ENCODE measurements around the gene PAX8. TPM values are rescaled to one million over a fixed set of nuclear protein-coding genes. Genes with fewer than 3 reads are reported as not detected.

The PAX8 gene
- total RNA-seq, 1 experiment from 2014 or later: 0.15 TPM

DNA sequence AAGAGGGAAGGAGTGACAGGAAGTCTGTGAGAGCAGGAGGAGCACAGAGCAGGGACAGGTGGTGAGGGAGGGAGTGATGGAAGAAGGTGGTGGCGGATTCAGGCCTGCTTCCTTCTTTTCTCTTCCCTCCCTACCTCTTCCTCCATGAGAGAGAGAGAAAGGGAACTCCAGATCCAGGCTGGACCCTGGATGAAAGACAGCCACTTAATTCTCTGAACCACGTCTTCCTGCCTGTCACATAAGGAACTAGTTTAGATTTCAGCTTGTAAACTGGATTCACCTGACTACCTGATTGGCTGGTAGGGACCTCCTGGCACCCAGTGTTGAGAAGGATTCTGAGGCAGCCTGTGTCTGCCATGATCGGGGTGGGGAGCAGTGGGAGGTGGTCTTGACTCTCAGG, 48.9 kb downstream of the PAX8 start:
- POLR2A ChIA-PET: no interaction called here

DNA sequence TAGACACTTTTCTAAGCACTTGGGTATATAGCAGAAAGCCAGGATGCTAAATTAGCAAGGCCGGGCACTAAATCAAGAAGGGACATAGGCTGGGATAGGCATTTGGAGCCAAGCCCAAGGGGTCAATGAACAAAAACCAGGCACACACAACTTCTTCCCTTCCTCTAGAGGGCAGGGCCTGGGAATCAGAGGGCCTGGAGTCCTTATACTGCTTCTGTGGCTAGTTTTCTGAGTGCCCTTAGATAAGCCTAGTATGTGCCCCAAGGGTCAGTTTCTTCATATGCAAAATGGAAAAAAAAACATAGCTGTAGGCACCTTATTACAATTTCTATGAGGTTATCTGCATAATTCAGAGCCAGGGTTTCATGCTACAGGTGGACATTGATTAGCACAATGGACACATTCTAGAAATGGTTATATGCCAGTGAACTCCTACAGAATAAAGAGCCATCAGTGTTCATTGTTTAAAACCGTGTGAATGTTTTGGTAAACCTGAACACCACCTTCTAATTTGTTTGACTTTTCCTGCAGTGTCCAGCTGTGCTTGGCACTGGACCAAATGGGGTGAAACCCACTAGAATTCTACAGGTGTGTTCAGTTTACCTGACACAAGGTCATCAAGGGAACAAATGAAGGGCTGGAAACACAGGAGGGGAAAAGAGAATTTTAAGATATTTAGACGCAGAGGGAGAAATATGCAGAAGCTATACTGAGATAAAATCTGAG, 49.6 kb downstream of the PAX8 start:
- no TSS peak for BruUV-seq (replicated peaks)
- no peaks in the 10 kb centered on the region for H3K27me3 ChIP-seq (ENCODE audit: control insufficient read depth, insufficient read depth, low read length)
- intact Hi-C loops (cut with micrococcal nuclease; ENCODE audit: unreplicated experiment) (no loop called here), in situ Hi-C loops (cut with HindIII; ENCODE audit: low pct_unique_long_range_greater_than_20kb, low sequenced_read_pairs) (no loop called here)
- H3K4me3 ChIP-seq (ENCODE audit: low read depth in 2 of 2, low read length in 2 of 2): no peak overlapping the region
- ChIA-PET POLR2A (no interaction called here), CTCF (no interaction called here)
- no peaks in the 10 kb centered on the region for H3K9me3 ChIP-seq (ENCODE audit: control insufficient read depth, insufficient read depth, low read depth, low read length)
- H3K4me1 ChIP-seq (ENCODE audit: control insufficient read depth, insufficient read depth, low read length): peaks cover 3% of the 10 kb centered on the region; the same call in 1 of the 2 replicates
- no peak for ATAC-seq
- no peak for DNase-seq (ENCODE audit: low read depth, low spot score)
- H3K36me3 ChIP-seq (ENCODE audit: control insufficient read depth, insufficient read depth, low read length): no peaks in the 10 kb centered on the region
- TF ChIP-seq, protein P1, sequence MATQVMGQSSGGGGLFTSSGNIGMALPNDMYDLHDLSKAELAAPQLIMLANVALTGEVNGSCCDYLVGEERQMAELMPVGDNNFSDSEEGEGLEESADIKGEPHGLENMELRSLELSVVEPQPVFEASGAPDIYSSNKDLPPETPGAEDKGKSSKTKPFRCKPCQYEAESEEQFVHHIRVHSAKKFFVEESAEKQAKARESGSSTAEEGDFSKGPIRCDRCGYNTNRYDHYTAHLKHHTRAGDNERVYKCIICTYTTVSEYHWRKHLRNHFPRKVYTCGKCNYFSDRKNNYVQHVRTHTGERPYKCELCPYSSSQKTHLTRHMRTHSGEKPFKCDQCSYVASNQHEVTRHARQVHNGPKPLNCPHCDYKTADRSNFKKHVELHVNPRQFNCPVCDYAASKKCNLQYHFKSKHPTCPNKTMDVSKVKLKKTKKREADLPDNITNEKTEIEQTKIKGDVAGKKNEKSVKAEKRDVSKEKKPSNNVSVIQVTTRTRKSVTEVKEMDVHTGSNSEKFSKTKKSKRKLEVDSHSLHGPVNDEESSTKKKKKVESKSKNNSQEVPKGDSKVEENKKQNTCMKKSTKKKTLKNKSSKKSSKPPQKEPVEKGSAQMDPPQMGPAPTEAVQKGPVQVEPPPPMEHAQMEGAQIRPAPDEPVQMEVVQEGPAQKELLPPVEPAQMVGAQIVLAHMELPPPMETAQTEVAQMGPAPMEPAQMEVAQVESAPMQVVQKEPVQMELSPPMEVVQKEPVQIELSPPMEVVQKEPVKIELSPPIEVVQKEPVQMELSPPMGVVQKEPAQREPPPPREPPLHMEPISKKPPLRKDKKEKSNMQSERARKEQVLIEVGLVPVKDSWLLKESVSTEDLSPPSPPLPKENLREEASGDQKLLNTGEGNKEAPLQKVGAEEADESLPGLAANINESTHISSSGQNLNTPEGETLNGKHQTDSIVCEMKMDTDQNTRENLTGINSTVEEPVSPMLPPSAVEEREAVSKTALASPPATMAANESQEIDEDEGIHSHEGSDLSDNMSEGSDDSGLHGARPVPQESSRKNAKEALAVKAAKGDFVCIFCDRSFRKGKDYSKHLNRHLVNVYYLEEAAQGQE (IDR thresholded peaks at IDR 0.05; ENCODE audit: insufficient read depth in 1 of 2, low read depth in 2 of 2, low read length in 1 of 2): no peak
- TF ChIP-seq, protein P2, sequence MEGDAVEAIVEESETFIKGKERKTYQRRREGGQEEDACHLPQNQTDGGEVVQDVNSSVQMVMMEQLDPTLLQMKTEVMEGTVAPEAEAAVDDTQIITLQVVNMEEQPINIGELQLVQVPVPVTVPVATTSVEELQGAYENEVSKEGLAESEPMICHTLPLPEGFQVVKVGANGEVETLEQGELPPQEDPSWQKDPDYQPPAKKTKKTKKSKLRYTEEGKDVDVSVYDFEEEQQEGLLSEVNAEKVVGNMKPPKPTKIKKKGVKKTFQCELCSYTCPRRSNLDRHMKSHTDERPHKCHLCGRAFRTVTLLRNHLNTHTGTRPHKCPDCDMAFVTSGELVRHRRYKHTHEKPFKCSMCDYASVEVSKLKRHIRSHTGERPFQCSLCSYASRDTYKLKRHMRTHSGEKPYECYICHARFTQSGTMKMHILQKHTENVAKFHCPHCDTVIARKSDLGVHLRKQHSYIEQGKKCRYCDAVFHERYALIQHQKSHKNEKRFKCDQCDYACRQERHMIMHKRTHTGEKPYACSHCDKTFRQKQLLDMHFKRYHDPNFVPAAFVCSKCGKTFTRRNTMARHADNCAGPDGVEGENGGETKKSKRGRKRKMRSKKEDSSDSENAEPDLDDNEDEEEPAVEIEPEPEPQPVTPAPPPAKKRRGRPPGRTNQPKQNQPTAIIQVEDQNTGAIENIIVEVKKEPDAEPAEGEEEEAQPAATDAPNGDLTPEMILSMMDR (IDR thresholded peaks at IDR 0.05): no peak
- TF ChIP-seq TCF7L2 (IDR thresholded peaks at IDR 0.05; ENCODE audit: low read depth, low read length) (no peak), SIN3A (IDR thresholded peaks at IDR 0.05; ENCODE audit: borderline replicate concordance, insufficient read depth, low read depth, low read length) (no peak), POLR2AphosphoS5 (IDR thresholded peaks at IDR 0.05; ENCODE audit: low read depth, low read length) (no peak)
- no peak overlapping the region for H3K27ac ChIP-seq (ENCODE audit: low read length)

More for the DNA sequence above, 48.9 kb downstream of the PAX8 start:
- in situ Hi-C loops (cut with HindIII; ENCODE audit: low pct_unique_long_range_greater_than_20kb, low sequenced_read_pairs): no loop called here
- CTCF ChIA-PET: no interaction called here
- H3K9me3 ChIP-seq (ENCODE audit: control insufficient read depth, insufficient read depth, low read depth, low read length): no peaks in the 10 kb centered on the region
- DNase-seq (ENCODE audit: low read depth, low spot score) (no peak), ATAC-seq (no peak)
- H3K4me3 ChIP-seq (ENCODE audit: low read depth in 2 of 2, low read length in 2 of 2): no peak overlapping the region
- no peaks in the 10 kb centered on the region for H3K27me3 ChIP-seq (ENCODE audit: control insufficient read depth, insufficient read depth, low read length)
- intact Hi-C loops (cut with micrococcal nuclease; ENCODE audit: unreplicated experiment): no loop called here
- no peak for TF ChIP-seq TCF7L2 (IDR thresholded peaks at IDR 0.05; ENCODE audit: low read depth, low read length)
- TF ChIP-seq SIN3A (IDR thresholded peaks at IDR 0.05; ENCODE audit: borderline replicate concordance, insufficient read depth, low read depth, low read length): no peak
- no peak for TF ChIP-seq POLR2AphosphoS5 (IDR thresholded peaks at IDR 0.05; ENCODE audit: low read depth, low read length)
- TF ChIP-seq, protein P1 (IDR thresholded peaks at IDR 0.05; ENCODE audit: insufficient read depth in 1 of 2, low read depth in 2 of 2, low read length in 1 of 2): no peak
- TF ChIP-seq, protein P2 (IDR thresholded peaks at IDR 0.05): no peak
- no TSS peak for BruUV-seq (replicated peaks)
- H3K36me3 ChIP-seq (ENCODE audit: control insufficient read depth, insufficient read depth, low read length): no peaks in the 10 kb centered on the region
- peaks cover 3% of the 10 kb centered on the region; the same call in 1 of the 2 replicates for H3K4me1 ChIP-seq (ENCODE audit: control insufficient read depth, insufficient read depth, low read length)
- no peak overlapping the region for H3K27ac ChIP-seq (ENCODE audit: low read length)

Data from Panc1 (cell line).